ENCODE results near the gene RAB5B. TPM values are rescaled to one million over a fixed set of nuclear protein-coding genes. Genes with fewer than 3 reads are reported as not detected.

RAB5B gene
- total RNA-seq, 1 donor from 2014 or later = 30.8 TPM

GRCh38 chr12:55955344-55955743, 18.5 kb upstream of the RAB5B start:
- H3K4me3 ChIP-seq (ENCODE audit: low read depth, low read length) = no peak overlapping the region
- H3K27me3 ChIP-seq (ENCODE audit: control insufficient read depth, insufficient read depth, low read length) = no peaks in the 10 kb centered on the region
- peaks cover 24% of the 10 kb centered on the region for H3K36me3 ChIP-seq (ENCODE audit: control insufficient read depth, insufficient read depth, low read length)
- no peak for TF ChIP-seq CTCF (IDR thresholded peaks at IDR 0.05; ENCODE audit: insufficient read depth, low read length, severe bottlenecking)
- DNase-seq (ENCODE audit: low read depth) (no peak), FAIRE-seq (no peak)

GRCh38 chr12:55955800-55956508, 17.9 kb upstream of the RAB5B start:
- Histone ChIP-seq H3K27me3 (ENCODE audit: control insufficient read depth, insufficient read depth, low read length) (no peaks in the 10 kb centered on the region), H3K4me3 (ENCODE audit: low read depth, low read length) (no peak overlapping the region), H3K36me3 (ENCODE audit: control insufficient read depth, insufficient read depth, low read length) (peaks cover 22% of the 10 kb centered on the region)
- FAIRE-seq (peak; percentile 50), DNase-seq (ENCODE audit: low read depth) (peak; percentile 93)
- TF ChIP-seq CTCF (IDR thresholded peaks at IDR 0.05; ENCODE audit: insufficient read depth, low read length, severe bottlenecking) = peak; percentile 72

GRCh38 chr12:55957106-55957859, 16.6 kb upstream of the RAB5B start:
- Histone ChIP-seq H3K4me3 (ENCODE audit: low read depth, low read length) (no peak overlapping the region), H3K27me3 (ENCODE audit: control insufficient read depth, insufficient read depth, low read length) (no peaks in the 10 kb centered on the region), H3K36me3 (ENCODE audit: control insufficient read depth, insufficient read depth, low read length) (peaks cover 10% of the 10 kb centered on the region)
- no peak for TF ChIP-seq CTCF (IDR thresholded peaks at IDR 0.05; ENCODE audit: insufficient read depth, low read length, severe bottlenecking)
- DNase-seq (ENCODE audit: low read depth) = peak; percentile 51
- no peak for FAIRE-seq

- FAIRE-seq (no peak), DNase-seq (ENCODE audit: low read depth) (no peak)
- Histone ChIP-seq H3K27me3 (ENCODE audit: control insufficient read depth, insufficient read depth, low read length) (no peaks in the 10 kb centered on the region), H3K4me3 (ENCODE audit: low read depth, low read length) (no peak overlapping the region), H3K36me3 (ENCODE audit: control insufficient read depth, insufficient read depth, low read length) (no peaks in the 10 kb centered on the region)
- TF ChIP-seq CTCF (IDR thresholded peaks at IDR 0.05; ENCODE audit: insufficient read depth, low read length, severe bottlenecking) = no peak
Observed at GRCh38 chr12:55963760-55964159, 10.1 kb upstream of the RAB5B start.

DNA sequence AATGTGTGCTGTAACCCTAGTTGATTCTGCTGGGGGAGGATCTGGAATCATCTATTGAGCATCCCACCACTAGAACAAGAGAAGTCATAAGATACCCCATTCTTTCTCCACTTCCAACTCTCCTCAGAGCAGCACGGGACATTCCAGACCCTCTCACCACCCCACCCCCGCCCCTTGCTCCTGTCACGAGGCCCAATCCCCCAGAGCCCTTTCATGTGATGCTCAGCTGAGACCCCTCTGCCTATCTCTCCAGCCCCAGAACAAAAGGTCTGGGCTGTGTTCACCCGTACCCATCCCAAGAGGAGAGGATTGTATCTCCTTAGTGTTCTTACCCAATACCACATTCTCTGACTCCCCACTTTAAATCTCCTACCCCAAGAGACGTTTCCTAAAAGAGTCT, 8.6 kb upstream of the RAB5B start:
- DNase-seq (ENCODE audit: low read depth) = no peak
- Histone ChIP-seq H3K27me3 (ENCODE audit: control insufficient read depth, insufficient read depth, low read length) (no peaks in the 10 kb centered on the region), H3K36me3 (ENCODE audit: control insufficient read depth, insufficient read depth, low read length) (no peaks in the 10 kb centered on the region), H3K4me3 (ENCODE audit: low read depth, low read length) (no peak overlapping the region)
- TF ChIP-seq CTCF (IDR thresholded peaks at IDR 0.05; ENCODE audit: insufficient read depth, low read length, severe bottlenecking) = no peak
- FAIRE-seq = no peak

All from bronchial epithelial cell (primary cell).